MCF 10A (cell line): Measurements from ENCODE around the gene PALLD. TPM values are rescaled to one million over a fixed set of nuclear protein-coding genes. Genes with fewer than 3 reads are reported as not detected.
A peak's percentile ranks its signal among the peaks of the same experiment; 100 is the strongest.

Experiments used
- BruUV-seq: library from RNA; stranded (reverse); fragments of 400-500 nt; replicated peaks from 2 replicates; lab custom pipeline; 2021; lab: Mats Ljungman, UMichigan
- CTCF ChIA-PET: fragments of 300-600 bp; sonication (Branson Sonifier 250); formaldehyde crosslinking; extraction: SDS; loops from one replicate; lab custom pipeline; 2021; ENCODE audit warnings: antibody characterized with exemption, inconsistent platforms; lab: Yijun Ruan, JAX
- POLR2A ChIA-PET: fragments of 300-600, 350-650 bp; sonication (Branson Sonifier 250); formaldehyde crosslinking; extraction: SDS; loops from one replicate; lab custom pipeline; 2020; ENCODE audit warnings: antibody characterized with exemption, inconsistent platforms; lab: Yijun Ruan, JAX
- DNase-seq: peaks from one replicate; pipeline ENCODE4 v3.0.0-alpha.2; 2018; ENCODE audit not compliant: unreplicated experiment
- H3K27ac Mint-ChIP-seq: one replicate; pipeline ENCODE4 v1.8.0; 2022; ENCODE audit warnings: mild to moderate bottlenecking, low read depth, mixed read lengths; ENCODE audit not compliant: unreplicated experiment
- H3K27me3 Mint-ChIP-seq: one replicate; pipeline ENCODE4 v1.8.0; 2022; ENCODE audit warnings: mixed read lengths; ENCODE audit not compliant: insufficient read depth, unreplicated experiment
- H3K36me3 Mint-ChIP-seq: one replicate; pipeline ENCODE4 v1.8.0; 2022; ENCODE audit warnings: mild to moderate bottlenecking, moderate library complexity, mixed read lengths; ENCODE audit not compliant: insufficient read depth, unreplicated experiment
- H3K4me1 Mint-ChIP-seq: one replicate; pipeline ENCODE4 v1.8.0; 2022; ENCODE audit warnings: mixed read lengths; ENCODE audit not compliant: insufficient read depth, unreplicated experiment
- H3K4me3 Mint-ChIP-seq: one replicate; pipeline ENCODE4 v1.8.0; 2022; ENCODE audit warnings: mild to moderate bottlenecking, moderate library complexity, mixed read lengths; ENCODE audit not compliant: unreplicated experiment
- H3K9me3 Mint-ChIP-seq: one replicate; pipeline ENCODE4 v1.8.0; 2022; ENCODE audit warnings: mixed read lengths; ENCODE audit not compliant: unreplicated experiment
- intact Hi-C: fragments of 100-400 bp; cut with micrococcal nuclease; formaldehyde crosslinking; loops from 2 replicates; pipeline ENCODE4 v1.14.1; 2022
- total RNA-seq: library from RNA; stranded (reverse); gene quantifications from 2 replicates; pipeline ENCODE4 v1.2.3, GENCODE V29; 2022
- TF ChIP-seq, protein P1 (sequence below): fragments of 200-600 bp; IDR thresholded peaks from one replicate; pipeline ENCODE4 v1.8.0; 2022; ENCODE audit warnings: antibody characterized with exemption, mild to moderate bottlenecking; ENCODE audit not compliant: unreplicated experiment

The PALLD gene
- total RNA-seq, 1 experiment from 2014 or later: 191 TPM

GRCh38 chr4:168811207-168811606 lies 314.4 kb downstream of the PALLD start:
- Mint-ChIP-seq H3K36me3 (peaks cover 6% of the 10 kb centered on the region), H3K9me3 (no peaks in the 10 kb centered on the region), H3K4me3 (no peak overlapping the region), H3K27ac (peak overlapping the region; percentile 91), H3K4me1 (peaks cover 24% of the 10 kb centered on the region), H3K27me3 (no peaks in the 10 kb centered on the region)
- ChIA-PET POLR2A (interaction anchor here (0.6 to 3.7 kb wide), 10 partner anchors 7 to 283 kb away, joined by 3 to 75 read pairs (median 8); no protein-coding TSS in a partner anchor), CTCF (interaction anchor here (0.6 to 3.1 kb wide), 4 partner anchors 21 to 213 kb away, joined by 3 to 19 read pairs (median 6); no protein-coding TSS in a partner anchor)
- TF ChIP-seq, protein P1, sequence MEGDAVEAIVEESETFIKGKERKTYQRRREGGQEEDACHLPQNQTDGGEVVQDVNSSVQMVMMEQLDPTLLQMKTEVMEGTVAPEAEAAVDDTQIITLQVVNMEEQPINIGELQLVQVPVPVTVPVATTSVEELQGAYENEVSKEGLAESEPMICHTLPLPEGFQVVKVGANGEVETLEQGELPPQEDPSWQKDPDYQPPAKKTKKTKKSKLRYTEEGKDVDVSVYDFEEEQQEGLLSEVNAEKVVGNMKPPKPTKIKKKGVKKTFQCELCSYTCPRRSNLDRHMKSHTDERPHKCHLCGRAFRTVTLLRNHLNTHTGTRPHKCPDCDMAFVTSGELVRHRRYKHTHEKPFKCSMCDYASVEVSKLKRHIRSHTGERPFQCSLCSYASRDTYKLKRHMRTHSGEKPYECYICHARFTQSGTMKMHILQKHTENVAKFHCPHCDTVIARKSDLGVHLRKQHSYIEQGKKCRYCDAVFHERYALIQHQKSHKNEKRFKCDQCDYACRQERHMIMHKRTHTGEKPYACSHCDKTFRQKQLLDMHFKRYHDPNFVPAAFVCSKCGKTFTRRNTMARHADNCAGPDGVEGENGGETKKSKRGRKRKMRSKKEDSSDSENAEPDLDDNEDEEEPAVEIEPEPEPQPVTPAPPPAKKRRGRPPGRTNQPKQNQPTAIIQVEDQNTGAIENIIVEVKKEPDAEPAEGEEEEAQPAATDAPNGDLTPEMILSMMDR: no peak
- intact Hi-C loops: no loop called here
- no peak for DNase-seq
- no TSS peak for BruUV-seq

- DNase-seq: peak; percentile 42
These were observed 315.2 kb downstream of the PALLD start for GRCh38 chr4:168811786-168812651.

GRCh38 chr4:168812806-168813205 lies 316.0 kb downstream of the PALLD start:
- no peak for DNase-seq
- Mint-ChIP-seq H3K27ac (peak overlapping the region; percentile 91), H3K4me1 (peaks cover 30% of the 10 kb centered on the region), H3K4me3 (no peak overlapping the region), H3K36me3 (peaks cover 6% of the 10 kb centered on the region), H3K27me3 (no peaks in the 10 kb centered on the region), H3K9me3 (no peaks in the 10 kb centered on the region)
- ChIA-PET CTCF (interaction anchor here (0.6 to 3.1 kb wide), 3 partner anchors 102 to 539 kb away, joined by 4 to 19 read pairs (median 6); no protein-coding TSS in a partner anchor), POLR2A (interaction anchor here (0.8 to 3.7 kb wide), 4 partner anchors 20 to 194 kb away, joined by 3 to 75 read pairs (median 6); no protein-coding TSS in a partner anchor)
- intact Hi-C loops: no loop called here
- TF ChIP-seq, protein P1: no peak
- no TSS peak for BruUV-seq

More at GRCh38 chr4:168811786-168812651, 315.2 kb downstream of the PALLD start:
- H3K4me1 Mint-ChIP-seq: peaks cover 26% of the 10 kb centered on the region
- H3K9me3 Mint-ChIP-seq: no peaks in the 10 kb centered on the region
- POLR2A ChIA-PET: interaction anchor here (0.6 to 3.7 kb wide), 14 partner anchors 8 to 284 kb away, joined by 3 to 75 read pairs (median 4); no protein-coding TSS in a partner anchor
- CTCF ChIA-PET: interaction anchor here (0.6 to 3.1 kb wide), 7 partner anchors 13 to 227 kb away, joined by 3 to 19 read pairs (median 3); no protein-coding TSS in a partner anchor
- no peaks in the 10 kb centered on the region for H3K27me3 Mint-ChIP-seq
- peak overlapping the region; percentile 91 for H3K27ac Mint-ChIP-seq
- H3K36me3 Mint-ChIP-seq: peaks cover 6% of the 10 kb centered on the region
- intact Hi-C loops: no loop called here
- TF ChIP-seq, protein P1: no peak
- H3K4me3 Mint-ChIP-seq: peak overlapping the region; percentile 43
- BruUV-seq: no TSS peak

DNA sequence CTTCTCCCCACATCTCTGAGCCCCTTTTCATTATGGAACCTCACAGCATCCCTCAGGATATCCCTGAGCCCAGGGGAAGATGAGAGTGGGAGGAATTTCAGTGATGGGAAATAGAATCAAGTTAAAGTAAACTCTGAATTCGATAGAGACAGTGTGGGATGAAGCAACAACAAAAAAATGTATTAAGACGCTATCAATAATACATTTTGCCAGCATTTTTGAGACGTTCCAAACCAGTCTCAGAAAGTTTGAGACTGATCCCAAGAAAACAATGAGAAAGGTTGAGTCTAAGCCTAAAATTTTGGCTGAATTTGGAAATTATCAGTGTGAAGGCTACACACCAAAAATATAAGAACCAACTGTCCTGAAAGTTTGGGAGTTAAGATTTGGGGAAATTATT lies 317.0 kb downstream of the PALLD start:
- H3K36me3 Mint-ChIP-seq: peaks cover 6% of the 10 kb centered on the region
- BruUV-seq: no TSS peak
- intact Hi-C loops: no loop called here
- no peaks in the 10 kb centered on the region for H3K9me3 Mint-ChIP-seq
- H3K4me3 Mint-ChIP-seq: no peak overlapping the region
- peaks cover 30% of the 10 kb centered on the region for H3K4me1 Mint-ChIP-seq
- POLR2A ChIA-PET: interaction anchor here (0.8 to 3.7 kb wide), 2 partner anchors 10 to 19 kb away, joined by 4 to 75 read pairs; no protein-coding TSS in a partner anchor
- H3K27ac Mint-ChIP-seq: no peak overlapping the region
- no peak for DNase-seq
- H3K27me3 Mint-ChIP-seq: no peaks in the 10 kb centered on the region
- TF ChIP-seq, protein P1: no peak
- CTCF ChIA-PET: interaction anchor here (0.6 to 3.1 kb wide), 2 partner anchors 103 to 110 kb away, joined by 3 to 19 read pairs; no protein-coding TSS in a partner anchor
